Measurements from ENCODE around the gene LRRC2.
"Not testable (repeated sequence)": the region's sequence is repeated elsewhere in the genome, so short reads cannot be mapped to it uniquely, and the experiment has no call there.

LRRC2 gene

GRCh38 chr3:46580675-46581074, 14.6 kb upstream of the LRRC2 start:
- DNase-seq, result no peak

- DNase-seq, result no peak
These were observed 13.7 kb upstream of the LRRC2 start for GRCh38 chr3:46579756-46580286.

- DNase-seq, result no peak
These were observed 13.1 kb upstream of the LRRC2 start for GRCh38 chr3:46578973-46579755.

GRCh38 chr3:46577580-46578249, 11.6 kb upstream of the LRRC2 start:
- not testable (repeated sequence) for DNase-seq

- no peak for DNase-seq
These were observed 10.8 kb upstream of the LRRC2 start for GRCh38 chr3:46576879-46577278.

GRCh38 chr3:46576386-46576785, 10.3 kb upstream of the LRRC2 start:
- no peak for DNase-seq

GRCh38 chr3:46575577-46576222, 9.6 kb upstream of the LRRC2 start:
- no peak for DNase-seq

GRCh38 chr3:46574881-46575576, 8.9 kb upstream of the LRRC2 start:
- DNase-seq, result no peak

GRCh38 chr3:46574243-46574646, 8.1 kb upstream of the LRRC2 start:
- DNase-seq, result no peak

- no peak for DNase-seq
These were observed 7.6 kb upstream of the LRRC2 start for GRCh38 chr3:46573701-46574100.

- DNase-seq, result no peak
These were observed 5.6 kb upstream of the LRRC2 start for GRCh38 chr3:46571684-46572083.

- DNase-seq, result no peak
These were observed 479 bp downstream of the LRRC2 start for GRCh38 chr3:46565607-46566039.

GRCh38 chr3:46565077-46565476, 1.0 kb downstream of the LRRC2 start:
- DNase-seq, result no peak

GRCh38 chr3:46564190-46565021, 1.7 kb downstream of the LRRC2 start:
- no peak for DNase-seq

- no peak for DNase-seq
These were observed 4.2 kb downstream of the LRRC2 start for GRCh38 chr3:46561951-46562350.

GRCh38 chr3:46561511-46561910, 4.6 kb downstream of the LRRC2 start:
- DNase-seq, result no peak

- no peak for DNase-seq
These were observed 6.9 kb downstream of the LRRC2 start for GRCh38 chr3:46559091-46559704.

- DNase-seq, result peak in 3 of 4 experiments; percentile 24 to 39 (median 27)
These were observed 7.7 kb downstream of the LRRC2 start for GRCh38 chr3:46558184-46559043.

- no peak for DNase-seq
These were observed 8.3 kb downstream of the LRRC2 start for GRCh38 chr3:46557814-46558183.

- no peak for DNase-seq
These were observed 12.9 kb downstream of the LRRC2 start for GRCh38 chr3:46553154-46553553.

GRCh38 chr3:46552538-46552937, 13.6 kb downstream of the LRRC2 start:
- no peak for DNase-seq
